ENCODE results near the gene TBL1XR1.

DNA sequence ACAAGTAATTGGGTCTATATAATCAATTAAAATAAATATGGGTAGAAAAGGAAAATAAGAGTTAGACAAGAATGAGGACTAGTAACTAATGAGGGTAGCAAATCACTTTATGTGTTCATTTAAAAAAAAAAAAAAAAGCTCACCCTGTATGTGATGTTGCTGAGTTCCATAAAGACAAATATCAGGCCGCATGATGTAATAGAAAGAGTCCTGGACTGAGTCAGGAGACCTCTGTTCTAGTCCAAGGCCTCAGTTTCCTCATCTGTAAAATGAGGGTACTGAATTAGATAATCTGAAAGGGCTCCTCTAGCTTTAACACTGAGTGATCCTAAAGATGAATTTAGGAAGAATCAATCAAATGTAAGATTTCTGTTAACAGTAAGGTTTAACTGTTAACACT lies 117.6 kb downstream of the TBL1XR1 start:
- TF ChIP-seq POLR2A (IDR thresholded peaks at IDR 0.05; ENCODE audit: low read length) (no peak), GATA1 (IDR thresholded peaks at IDR 0.05; ENCODE audit: low read depth, low read length) (no peak)
